Fibroblast of lung (primary cell): Measurements from ENCODE around the gene C15orf39. TPM values are rescaled to one million over a fixed set of nuclear protein-coding genes. Genes with fewer than 3 reads are reported as not detected.

Experiments
- DNase-seq, 2 donors: peaks; one replicate each; pipeline versions ENCODE4 v3.0.0 to v3.0.0-alpha.2; 2010; ENCODE audit warnings: low read depth in 2 of 2
- H2AFZ ChIP-seq: 2 replicates; pipeline ENCODE4 v1.5.1; 2012; ENCODE audit warnings: low read length, control low read depth, inconsistent platforms
- H3K27ac ChIP-seq: 2 replicates; pipeline ENCODE4 v1.5.1; 2011; ENCODE audit warnings: low read length, control low read depth; ENCODE audit not compliant: insufficient read depth
- H3K27me3 ChIP-seq: 2 replicates; pipeline ENCODE4 v1.5.1; 2011; ENCODE audit warnings: mild to moderate bottlenecking, low read length; ENCODE audit not compliant: control insufficient read depth, insufficient read depth
- H3K36me3 ChIP-seq: 2 replicates; pipeline ENCODE4 v1.5.1; 2011; ENCODE audit warnings: low read length; ENCODE audit not compliant: control insufficient read depth, insufficient read depth
- H3K4me1 ChIP-seq: 2 replicates; pipeline ENCODE4 v1.5.1; 2011; ENCODE audit warnings: low read length; ENCODE audit not compliant: control insufficient read depth, insufficient read depth; ENCODE audit errors: extremely low read depth
- H3K4me2 ChIP-seq: 2 replicates; pipeline ENCODE4 v1.5.1; 2011; ENCODE audit warnings: low read length, control low read depth; ENCODE audit not compliant: insufficient read depth; ENCODE audit errors: extremely low read depth
- H3K4me3 ChIP-seq, 4 experiments: fragments of 200-600 bp in 1 of 4; sonication (generic) in 1 of 4; replicated peaks in 1 of 4; 2 replicates each; pipeline ENCODE4 v1.5.1; 2011 to 2016; ENCODE audit warnings: low read length in 4 of 4, low read depth in 3 of 4, mild to moderate bottlenecking in 3 of 4, control low read depth in 2 of 4, inconsistent platforms in 1 of 4, mixed read lengths in 1 of 4; ENCODE audit not compliant: insufficient read depth in 1 of 4; ENCODE audit errors: control extremely low read depth in 1 of 4
- H3K79me2 ChIP-seq: 2 replicates; pipeline ENCODE4 v1.5.1; 2012; ENCODE audit warnings: mild to moderate bottlenecking, low read length, inconsistent platforms; ENCODE audit not compliant: control insufficient read depth, insufficient read depth
- H3K9ac ChIP-seq: 2 replicates; pipeline ENCODE4 v1.5.1; 2011; ENCODE audit warnings: mild to moderate bottlenecking, low read length, control low read depth; ENCODE audit not compliant: insufficient read depth
- H3K9me3 ChIP-seq: 2 replicates; pipeline ENCODE4 v1.5.1; 2012; ENCODE audit warnings: low read depth, low read length; ENCODE audit not compliant: control insufficient read depth, insufficient read depth
- H4K20me1 ChIP-seq: 2 replicates; pipeline ENCODE4 v1.5.1; 2011; ENCODE audit warnings: low read length; ENCODE audit not compliant: control insufficient read depth, insufficient read depth; ENCODE audit errors: extremely low read depth
- EZH2 ChIP-seq: IDR thresholded peaks from 2 replicates; pipeline ENCODE4 v1.5.1; 2012; ENCODE audit warnings: low read length, control low read depth, mild to moderate bottlenecking; ENCODE audit errors: missing control alignments
- polyA plus RNA-seq, 2 donors: library from polyadenylated mRNA; depleted of rRNA in 1 of 2; stranded (reverse) in 1 of 2; unstranded in 1 of 2; fragments of >200 nt; gene quantifications; 2 replicates each; pipeline ENCODE4 v1.2.1, GENCODE V29; 2011 to 2012; ENCODE audit warnings: missing spikeins in 1 of 2
- total RNA-seq: library from RNA; depleted of rRNA; stranded (reverse); fragments of >200 nt; gene quantifications from 2 replicates; pipeline ENCODE4 v1.2.1, GENCODE V29; 2014
- TF ChIP-seq, protein P1 (sequence below), 2 donors: IDR thresholded peaks in 1 of 2; conservative IDR thresholded peaks in 1 of 2; 1 replicate in 1 of 2; 2 replicates in 1 of 2; pipeline ENCODE4 v1.5.1; 2011 to 2012; ENCODE audit warnings: low read length in 2 of 2, control low read depth in 1 of 2, inconsistent platforms in 1 of 2, low read depth in 1 of 2, mild to moderate bottlenecking in 1 of 2

The C15orf39 gene
- total and polyA plus RNA-seq, 2 donors (not counting 1 experiment from before 2014, with no cell fraction given): 1.7 to 2.3 TPM

DNA sequence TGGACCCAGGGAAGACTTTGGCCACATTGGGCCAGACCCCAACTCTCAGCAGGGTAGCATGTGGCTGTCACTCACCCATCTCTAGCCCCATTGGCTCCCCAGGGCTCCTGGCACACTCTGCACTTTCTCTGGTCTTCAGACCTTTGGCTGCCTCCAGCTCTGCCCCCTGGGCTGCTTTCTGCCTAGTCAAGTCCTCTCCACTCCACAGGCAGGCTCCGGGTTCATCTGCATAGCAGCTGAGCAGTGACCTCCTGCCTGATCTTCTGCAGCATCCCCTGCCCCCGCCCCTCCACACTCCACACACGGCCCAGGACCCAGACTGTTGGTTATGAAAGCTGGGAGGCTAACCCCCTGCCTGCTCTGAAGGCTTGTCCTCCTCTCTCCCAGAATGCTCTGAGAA lies 8.4 kb upstream of the C15orf39 start:
- Histone ChIP-seq H2AFZ (no peak overlapping the region), H3K9me3 (no peaks in the 10 kb centered on the region), H3K27ac (no peak overlapping the region), H3K79me2 (no peaks in the 10 kb centered on the region), H3K4me2 (no peak overlapping the region), H4K20me1 (no peaks in the 10 kb centered on the region), H3K4me3 (no peak overlapping the region), H3K36me3 (no peaks in the 10 kb centered on the region), H3K4me1 (no peaks in the 10 kb centered on the region), H3K9ac (no peak overlapping the region), H3K27me3 (peaks cover 9% of the 10 kb centered on the region)
- TF ChIP-seq, protein P1, sequence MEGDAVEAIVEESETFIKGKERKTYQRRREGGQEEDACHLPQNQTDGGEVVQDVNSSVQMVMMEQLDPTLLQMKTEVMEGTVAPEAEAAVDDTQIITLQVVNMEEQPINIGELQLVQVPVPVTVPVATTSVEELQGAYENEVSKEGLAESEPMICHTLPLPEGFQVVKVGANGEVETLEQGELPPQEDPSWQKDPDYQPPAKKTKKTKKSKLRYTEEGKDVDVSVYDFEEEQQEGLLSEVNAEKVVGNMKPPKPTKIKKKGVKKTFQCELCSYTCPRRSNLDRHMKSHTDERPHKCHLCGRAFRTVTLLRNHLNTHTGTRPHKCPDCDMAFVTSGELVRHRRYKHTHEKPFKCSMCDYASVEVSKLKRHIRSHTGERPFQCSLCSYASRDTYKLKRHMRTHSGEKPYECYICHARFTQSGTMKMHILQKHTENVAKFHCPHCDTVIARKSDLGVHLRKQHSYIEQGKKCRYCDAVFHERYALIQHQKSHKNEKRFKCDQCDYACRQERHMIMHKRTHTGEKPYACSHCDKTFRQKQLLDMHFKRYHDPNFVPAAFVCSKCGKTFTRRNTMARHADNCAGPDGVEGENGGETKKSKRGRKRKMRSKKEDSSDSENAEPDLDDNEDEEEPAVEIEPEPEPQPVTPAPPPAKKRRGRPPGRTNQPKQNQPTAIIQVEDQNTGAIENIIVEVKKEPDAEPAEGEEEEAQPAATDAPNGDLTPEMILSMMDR (conservative IDR thresholded peaks at IDR 0.05 in 1 of 2, IDR thresholded peaks at IDR 0.05 in 1 of 2; ENCODE audit: low read depth in 1 of 2, low read length in 2 of 2): no peak
- no peak for TF ChIP-seq EZH2
- no peak for DNase-seq

DNA sequence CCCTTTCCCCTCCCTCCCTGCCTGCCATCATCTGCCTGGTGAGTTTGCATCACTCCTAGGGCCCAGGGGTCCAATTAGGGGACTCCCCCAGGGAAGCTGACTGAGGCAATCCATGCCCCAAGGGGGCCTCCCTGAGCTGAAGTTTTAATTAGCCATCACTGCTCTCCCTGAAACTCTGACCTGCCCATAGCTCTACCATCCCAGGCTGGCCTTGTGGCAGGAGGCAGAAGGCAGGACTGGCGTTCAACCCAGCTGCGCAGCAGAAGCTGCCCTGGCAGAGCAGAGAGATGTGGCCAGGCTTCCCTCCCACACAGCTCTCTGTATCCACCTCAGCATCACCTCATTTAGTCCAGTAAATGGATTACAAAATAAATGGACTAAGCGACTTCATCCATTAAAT lies 7.7 kb upstream of the C15orf39 start:
- no peak overlapping the region for H2AFZ ChIP-seq
- H3K79me2 ChIP-seq: no peaks in the 10 kb centered on the region
- H3K27ac ChIP-seq: no peak overlapping the region
- TF ChIP-seq EZH2: no peak
- TF ChIP-seq, protein P1 (conservative IDR thresholded peaks at IDR 0.05 in 1 of 2, IDR thresholded peaks at IDR 0.05 in 1 of 2; ENCODE audit: low read depth in 1 of 2, low read length in 2 of 2): no peak
- H3K27me3 ChIP-seq: peaks cover 12% of the 10 kb centered on the region
- H3K36me3 ChIP-seq: no peaks in the 10 kb centered on the region
- no peaks in the 10 kb centered on the region for H3K9me3 ChIP-seq
- no peaks in the 10 kb centered on the region for H3K4me1 ChIP-seq
- no peak overlapping the region for H3K4me3 ChIP-seq
- DNase-seq: no peak
- no peaks in the 10 kb centered on the region for H4K20me1 ChIP-seq
- no peak overlapping the region for H3K4me2 ChIP-seq
- H3K9ac ChIP-seq: no peak overlapping the region

DNA sequence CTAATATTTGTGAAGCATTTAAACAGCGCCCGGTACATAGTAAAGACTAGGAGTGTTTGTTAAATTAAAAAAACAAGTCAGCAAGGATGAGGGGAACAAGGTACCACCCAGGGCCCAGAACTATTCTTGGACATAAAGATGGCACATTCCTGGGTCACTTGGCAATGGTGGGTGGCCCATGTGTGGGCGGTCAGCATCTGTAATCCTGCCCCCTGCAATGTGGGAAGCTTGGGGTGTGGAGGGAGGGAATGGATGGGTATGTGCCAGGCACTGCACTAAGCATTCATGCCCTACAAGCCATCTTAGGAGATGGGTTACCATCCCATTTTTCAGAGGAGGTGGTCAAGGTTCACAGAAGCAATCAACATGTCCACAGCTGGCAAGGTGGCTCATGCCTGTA lies 7.3 kb upstream of the C15orf39 start:
- no peak for TF ChIP-seq EZH2
- TF ChIP-seq, protein P1 (conservative IDR thresholded peaks at IDR 0.05 in 1 of 2, IDR thresholded peaks at IDR 0.05 in 1 of 2; ENCODE audit: low read depth in 1 of 2, low read length in 2 of 2): no peak
- no peak for DNase-seq
- H3K4me3 ChIP-seq: no peak overlapping the region

More for the DNA sequence above, 7.3 kb upstream of the C15orf39 start:
- no peak overlapping the region for H3K4me2 ChIP-seq
- H3K36me3 ChIP-seq: no peaks in the 10 kb centered on the region
- no peaks in the 10 kb centered on the region for H3K4me1 ChIP-seq
- H3K9ac ChIP-seq: no peak overlapping the region
- no peak overlapping the region for H2AFZ ChIP-seq
- H3K27me3 ChIP-seq: peaks cover 16% of the 10 kb centered on the region
- no peaks in the 10 kb centered on the region for H4K20me1 ChIP-seq
- H3K27ac ChIP-seq: no peak overlapping the region
- H3K9me3 ChIP-seq: no peaks in the 10 kb centered on the region
- H3K79me2 ChIP-seq: no peaks in the 10 kb centered on the region
